Fibroblast of pulmonary artery (primary cell): ENCODE measurements around the gene HJURP.

Source experiments
- DNase-seq: peaks from one replicate; pipeline ENCODE4 v3.0.0-alpha.2; 2010; ENCODE audit warnings: low read depth
- H3K4me3 ChIP-seq: replicated peaks from 2 replicates; pipeline ENCODE4 v1.5.1; 2011; ENCODE audit warnings: low read depth, mild to moderate bottlenecking, control low read depth, low read length, moderate library complexity
- CTCF ChIP-seq: IDR thresholded peaks from 2 replicates; pipeline ENCODE4 v1.5.1; 2011; ENCODE audit warnings: mild to moderate bottlenecking, control low read depth, low read length, inconsistent platforms; ENCODE audit errors: missing control alignments

The HJURP gene

GRCh38 chr2:233867993-233868532 lies 13.7 kb upstream of the HJURP start, which contains the start of gene MSL3B:
TSS of gene MSL3B (minus strand) at chr2:233868386.
- TF ChIP-seq CTCF, result no peak
- DNase-seq, result peak; percentile 65
- H3K4me3 ChIP-seq, result peak within 1 kb of the TSS; percentile 67

GRCh38 chr2:233866479-233866878 lies 12.1 kb upstream of the HJURP start:
- DNase-seq, result no peak
- no peak for TF ChIP-seq CTCF
- H3K4me3 ChIP-seq, result no peak overlapping the region

GRCh38 chr2:233865838-233866237 lies 11.5 kb upstream of the HJURP start:
- peak; percentile 21 for TF ChIP-seq CTCF
- DNase-seq, result no peak
- H3K4me3 ChIP-seq, result no peak overlapping the region

- TF ChIP-seq CTCF, result no peak
- no peak overlapping the region for H3K4me3 ChIP-seq
- no peak for DNase-seq
These were observed 8.0 kb upstream of the HJURP start for GRCh38 chr2:233862261-233862768.

- H3K4me3 ChIP-seq, result no peak overlapping the region
- DNase-seq, result no peak
- TF ChIP-seq CTCF, result no peak
These were observed 4.0 kb upstream of the HJURP start for GRCh38 chr2:233858331-233858730.

- H3K4me3 ChIP-seq, result no peak overlapping the region
- TF ChIP-seq CTCF, result peak; percentile 57
- DNase-seq, result peak; percentile 29
These were observed 3.3 kb upstream of the HJURP start for GRCh38 chr2:233857511-233858141.

- no peak for DNase-seq
- TF ChIP-seq CTCF, result no peak
- no peak overlapping the region for H3K4me3 ChIP-seq
These were observed 1.8 kb upstream of the HJURP start for GRCh38 chr2:233856184-233856583.
